ENCODE measurements around the gene LMTK2. TPM values are rescaled to one million over a fixed set of nuclear protein-coding genes. Genes with fewer than 3 reads are reported as not detected.

LMTK2 gene
- total and polyA plus RNA-seq, 2 donors (not counting 1 experiment from before 2014, with no cell fraction given), result 4.9 to 13.1 TPM

GRCh38 chr7:98162758-98163157 lies 56.1 kb downstream of the LMTK2 start:
- intact Hi-C loops (cut with micrococcal nuclease), result loop anchor here (10.0 kb wide), 1 partner anchor 1058 kb away; no protein-coding TSS in a partner anchor
- Histone ChIP-seq H3K36me3 (replicated peaks in 1 of 2; ENCODE audit: control extremely low read depth in 1 of 2, control insufficient read depth in 1 of 2, extremely low read depth in 1 of 2, insufficient read depth in 2 of 2, low read length in 1 of 2) (no peaks in the 10 kb centered on the region), H2AFZ (ENCODE audit: insufficient read depth, low read depth, low read length, poor library complexity, severe bottlenecking) (no peak overlapping the region), H3K27ac (ENCODE audit: low read length in 2 of 2) (no peak overlapping the region), H3K27me3 (replicated peaks in 1 of 4; ENCODE audit: control extremely low read depth in 1 of 4, control insufficient read depth in 3 of 4, insufficient read depth in 4 of 4, low read length in 3 of 4) (peaks cover 0 to 4% (median 0%) of the 10 kb centered on the region in 4 experiments), H4K20me1 (ENCODE audit: control insufficient read depth, insufficient read depth, low read length, poor library complexity, severe bottlenecking) (peaks cover 40% of the 10 kb centered on the region), H3K4me1 (ENCODE audit: control insufficient read depth in 2 of 2, insufficient read depth in 2 of 2, low read length in 2 of 2) (peaks cover 3 to 7% of the 10 kb centered on the region in 2 donors), H3K9ac (ENCODE audit: low read length) (no peak overlapping the region), H3K9me3 (ENCODE audit: control extremely low read depth in 1 of 3, control insufficient read depth in 2 of 3, insufficient read depth in 1 of 3, low read length in 2 of 3) (no peaks in the 10 kb centered on the region), H3K79me2 (ENCODE audit: control insufficient read depth, insufficient read depth, low read length) (peaks cover 4% of the 10 kb centered on the region), H3K4me2 (replicated peaks; ENCODE audit: low read depth, low read length, poor library complexity, severe bottlenecking) (no peak overlapping the region), H3K4me3 (ENCODE audit: control extremely low read depth in 1 of 5, extremely low read depth in 1 of 5, insufficient read depth in 1 of 5, low read depth in 2 of 5, low read length in 4 of 5) (no peak overlapping the region)
- DNase-seq (peak; percentile 53), ATAC-seq (ENCODE audit: low read depth) (no peak)
- POLR2A ChIA-PET, result no interaction called here
- WGBS (ENCODE audit: insufficient coverage), result no CpG with 5 or more reads among the region's 3 CpGs
- Mint-ChIP-seq H3K27me3 (peaks cover 2% of the 10 kb centered on the region), H3K9me3 (ENCODE audit: insufficient read depth) (no peaks in the 10 kb centered on the region), H3K4me3 (no peak overlapping the region), H3K27ac (no peak overlapping the region), H3K4me1 (peaks cover 14% of the 10 kb centered on the region)
- CTCF ChIA-PET, result interaction anchor here (1.0 to 11.3 kb wide), 4 partner anchors 30 to 140 kb away, joined by 3 to 383 read pairs (median 4); partner anchors contain the start of gene LMTK2
- TF ChIP-seq CTCF (IDR thresholded peaks at IDR 0.05) (no peak), EZH2 (IDR thresholded peaks at IDR 0.05; ENCODE audit: borderline replicate concordance, insufficient read depth, low read depth, low read length, poor library complexity, severe bottlenecking) (no peak)

- H3K4me2 ChIP-seq (replicated peaks; ENCODE audit: low read depth, low read length, poor library complexity, severe bottlenecking), result no peak overlapping the region
- no peaks in the 10 kb centered on the region for H3K9me3 ChIP-seq (ENCODE audit: control extremely low read depth in 1 of 3, control insufficient read depth in 2 of 3, insufficient read depth in 1 of 3, low read length in 2 of 3)
- DNase-seq (no peak), ATAC-seq (ENCODE audit: low read depth) (no peak)
- H3K9ac ChIP-seq (ENCODE audit: low read length), result no peak overlapping the region
- TF ChIP-seq CTCF (IDR thresholded peaks at IDR 0.05) (no peak), EZH2 (IDR thresholded peaks at IDR 0.05; ENCODE audit: borderline replicate concordance, insufficient read depth, low read depth, low read length, poor library complexity, severe bottlenecking) (no peak)
- H2AFZ ChIP-seq (ENCODE audit: insufficient read depth, low read depth, low read length, poor library complexity, severe bottlenecking), result no peak overlapping the region
- Mint-ChIP-seq H3K9me3 (ENCODE audit: insufficient read depth) (no peaks in the 10 kb centered on the region), H3K27me3 (peaks cover 2% of the 10 kb centered on the region), H3K4me1 (peaks cover 16% of the 10 kb centered on the region), H3K27ac (no peak overlapping the region), H3K4me3 (no peak overlapping the region)
- intact Hi-C loops (cut with micrococcal nuclease), result loop anchor here (10.0 kb wide), 1 partner anchor 1058 kb away; no protein-coding TSS in a partner anchor
- H3K27me3 ChIP-seq (replicated peaks in 1 of 4; ENCODE audit: control extremely low read depth in 1 of 4, control insufficient read depth in 3 of 4, insufficient read depth in 4 of 4, low read length in 3 of 4), result peaks cover 0 to 4% (median 0%) of the 10 kb centered on the region in 4 experiments
- H3K27ac ChIP-seq (ENCODE audit: low read length in 2 of 2), result no peak overlapping the region
- CTCF ChIA-PET, result interaction anchor here (11.3 kb wide), 1 partner anchor 141 kb away, joined by 383 read pairs; no protein-coding TSS in a partner anchor
- no peaks in the 10 kb centered on the region for H3K36me3 ChIP-seq (replicated peaks in 1 of 2; ENCODE audit: control extremely low read depth in 1 of 2, control insufficient read depth in 1 of 2, extremely low read depth in 1 of 2, insufficient read depth in 2 of 2, low read length in 1 of 2)
- 89% methylated on average over 6 of the region's 7 CpGs for WGBS (ENCODE audit: insufficient coverage)
- peaks cover 4% of the 10 kb centered on the region for H3K79me2 ChIP-seq (ENCODE audit: control insufficient read depth, insufficient read depth, low read length)
- H3K4me3 ChIP-seq (ENCODE audit: control extremely low read depth in 1 of 5, extremely low read depth in 1 of 5, insufficient read depth in 1 of 5, low read depth in 2 of 5, low read length in 4 of 5), result no peak overlapping the region
- H3K4me1 ChIP-seq (ENCODE audit: control insufficient read depth in 2 of 2, insufficient read depth in 2 of 2, low read length in 2 of 2), result peaks cover 3 to 7% of the 10 kb centered on the region in 2 donors
- H4K20me1 ChIP-seq (ENCODE audit: control insufficient read depth, insufficient read depth, low read length, poor library complexity, severe bottlenecking), result peaks cover 45% of the 10 kb centered on the region
- POLR2A ChIA-PET, result no interaction called here
Observed at GRCh38 chr7:98163269-98163668, 56.6 kb downstream of the LMTK2 start.

Data from B cell (primary cell).